Panc1 (cell line): ENCODE data around the gene CENPB.

Source experiments
- POLR2AphosphoS5 ChIP-seq: IDR thresholded peaks from 2 replicates; pipeline ENCODE4 v1.6.1; 2012; ENCODE audit warnings: mild to moderate bottlenecking, low read depth, low read length, moderate library complexity
- SIN3A ChIP-seq: IDR thresholded peaks from 2 replicates; pipeline ENCODE4 v1.6.1; 2012; ENCODE audit warnings: low read depth, mild to moderate bottlenecking, low read length, moderate library complexity, borderline replicate concordance; ENCODE audit not compliant: insufficient read depth
- TF ChIP-seq, protein P1 (sequence below): fragments of 450-650 bp; IDR thresholded peaks from 2 replicates; pipeline ENCODE4 v1.5.1; 2017; ENCODE audit warnings: mild to moderate bottlenecking
- TF ChIP-seq, protein P2 (sequence below), 2 experiments: IDR thresholded peaks; 2 replicates each; pipeline ENCODE4 v1.6.1; 2011 to 2012; ENCODE audit warnings: low read depth in 2 of 2, control low read depth in 1 of 2, low read length in 1 of 2, mild to moderate bottlenecking in 1 of 2, moderate library complexity in 1 of 2; ENCODE audit not compliant: insufficient read depth in 1 of 2

DNA sequence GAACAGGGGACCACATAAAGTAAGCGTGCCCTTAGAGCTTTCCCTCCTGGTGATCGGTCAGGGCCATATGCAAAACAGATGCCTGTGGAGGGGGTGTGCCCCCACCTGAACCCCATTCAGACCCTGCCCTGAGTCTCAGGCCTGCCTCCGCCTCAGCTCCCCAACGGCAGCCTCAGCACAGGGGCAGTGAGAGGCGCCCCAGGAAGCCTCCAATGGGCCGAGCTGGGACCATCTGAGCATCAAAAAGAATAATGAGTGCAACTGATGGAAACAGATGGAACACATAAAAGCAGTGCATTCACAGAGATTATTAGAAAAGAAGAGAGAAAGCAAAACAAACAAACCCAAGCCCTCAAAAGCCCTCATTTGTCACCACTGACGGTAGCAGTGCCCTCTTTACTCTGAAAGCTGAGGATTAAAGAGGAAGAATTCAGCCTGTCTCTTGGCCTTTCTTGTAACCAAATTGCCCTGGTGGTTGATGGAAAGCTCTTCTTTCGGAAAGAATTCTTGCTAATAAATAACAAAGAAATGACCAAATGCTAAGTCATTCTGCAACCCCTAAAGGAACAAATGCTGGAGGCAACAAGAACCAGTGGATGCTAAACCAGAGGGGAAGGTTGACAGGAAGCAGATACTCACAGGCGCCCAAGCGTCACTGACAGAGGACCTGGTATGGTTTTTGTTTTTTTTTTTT lies 25.7 kb downstream of the CENPB start:
- TF ChIP-seq, protein P1, sequence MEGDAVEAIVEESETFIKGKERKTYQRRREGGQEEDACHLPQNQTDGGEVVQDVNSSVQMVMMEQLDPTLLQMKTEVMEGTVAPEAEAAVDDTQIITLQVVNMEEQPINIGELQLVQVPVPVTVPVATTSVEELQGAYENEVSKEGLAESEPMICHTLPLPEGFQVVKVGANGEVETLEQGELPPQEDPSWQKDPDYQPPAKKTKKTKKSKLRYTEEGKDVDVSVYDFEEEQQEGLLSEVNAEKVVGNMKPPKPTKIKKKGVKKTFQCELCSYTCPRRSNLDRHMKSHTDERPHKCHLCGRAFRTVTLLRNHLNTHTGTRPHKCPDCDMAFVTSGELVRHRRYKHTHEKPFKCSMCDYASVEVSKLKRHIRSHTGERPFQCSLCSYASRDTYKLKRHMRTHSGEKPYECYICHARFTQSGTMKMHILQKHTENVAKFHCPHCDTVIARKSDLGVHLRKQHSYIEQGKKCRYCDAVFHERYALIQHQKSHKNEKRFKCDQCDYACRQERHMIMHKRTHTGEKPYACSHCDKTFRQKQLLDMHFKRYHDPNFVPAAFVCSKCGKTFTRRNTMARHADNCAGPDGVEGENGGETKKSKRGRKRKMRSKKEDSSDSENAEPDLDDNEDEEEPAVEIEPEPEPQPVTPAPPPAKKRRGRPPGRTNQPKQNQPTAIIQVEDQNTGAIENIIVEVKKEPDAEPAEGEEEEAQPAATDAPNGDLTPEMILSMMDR = no peak
- TF ChIP-seq POLR2AphosphoS5 (no peak), SIN3A (no peak)
- TF ChIP-seq, protein P2, sequence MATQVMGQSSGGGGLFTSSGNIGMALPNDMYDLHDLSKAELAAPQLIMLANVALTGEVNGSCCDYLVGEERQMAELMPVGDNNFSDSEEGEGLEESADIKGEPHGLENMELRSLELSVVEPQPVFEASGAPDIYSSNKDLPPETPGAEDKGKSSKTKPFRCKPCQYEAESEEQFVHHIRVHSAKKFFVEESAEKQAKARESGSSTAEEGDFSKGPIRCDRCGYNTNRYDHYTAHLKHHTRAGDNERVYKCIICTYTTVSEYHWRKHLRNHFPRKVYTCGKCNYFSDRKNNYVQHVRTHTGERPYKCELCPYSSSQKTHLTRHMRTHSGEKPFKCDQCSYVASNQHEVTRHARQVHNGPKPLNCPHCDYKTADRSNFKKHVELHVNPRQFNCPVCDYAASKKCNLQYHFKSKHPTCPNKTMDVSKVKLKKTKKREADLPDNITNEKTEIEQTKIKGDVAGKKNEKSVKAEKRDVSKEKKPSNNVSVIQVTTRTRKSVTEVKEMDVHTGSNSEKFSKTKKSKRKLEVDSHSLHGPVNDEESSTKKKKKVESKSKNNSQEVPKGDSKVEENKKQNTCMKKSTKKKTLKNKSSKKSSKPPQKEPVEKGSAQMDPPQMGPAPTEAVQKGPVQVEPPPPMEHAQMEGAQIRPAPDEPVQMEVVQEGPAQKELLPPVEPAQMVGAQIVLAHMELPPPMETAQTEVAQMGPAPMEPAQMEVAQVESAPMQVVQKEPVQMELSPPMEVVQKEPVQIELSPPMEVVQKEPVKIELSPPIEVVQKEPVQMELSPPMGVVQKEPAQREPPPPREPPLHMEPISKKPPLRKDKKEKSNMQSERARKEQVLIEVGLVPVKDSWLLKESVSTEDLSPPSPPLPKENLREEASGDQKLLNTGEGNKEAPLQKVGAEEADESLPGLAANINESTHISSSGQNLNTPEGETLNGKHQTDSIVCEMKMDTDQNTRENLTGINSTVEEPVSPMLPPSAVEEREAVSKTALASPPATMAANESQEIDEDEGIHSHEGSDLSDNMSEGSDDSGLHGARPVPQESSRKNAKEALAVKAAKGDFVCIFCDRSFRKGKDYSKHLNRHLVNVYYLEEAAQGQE (IDR thresholded peaks at IDR 0.05; ENCODE audit: insufficient read depth in 1 of 2, low read depth in 2 of 2, low read length in 1 of 2) = no peak
